Heart left ventricle (tissue), 16 donors: Measurements from ENCODE around the gene FER. TPM values are rescaled to one million over a fixed set of nuclear protein-coding genes. Genes with fewer than 3 reads are reported as not detected.

ENCODE experiments used
- ATAC-seq, 4 donors: fragments of 200-7000 bp; cut with Tn5 transposase; one replicate each; pipeline ENCODE4 v1.9.1; 2020 to 2022; ENCODE audit warnings: moderate library complexity in 4 of 4, mild to moderate bottlenecking in 3 of 4, moderate number of reproducible peaks in 1 of 4
- DNase-seq, 5 donors: peaks; one replicate each; pipeline ENCODE4 v3.0.0-alpha.2; 2020
- H3K27ac ChIP-seq, 12 donors: fragments of 200-600 bp; sonication (generic) in 4 of 12; one replicate each; pipeline versions ENCODE4 v1.5.0 to v1.8.0; 2016 to 2022; ENCODE audit warnings: mild to moderate bottlenecking in 2 of 12
- H3K27me3 ChIP-seq, 9 donors: fragments of 200-600 bp; sonication (generic) in 2 of 9; one replicate each; pipeline versions ENCODE4 v1.5.1 to v1.8.0; 2016 to 2022; ENCODE audit warnings: mild to moderate bottlenecking in 3 of 9
- H3K36me3 ChIP-seq, 9 donors: fragments of 200-600 bp; sonication (generic) in 2 of 9; one replicate each; pipeline versions ENCODE4 v1.5.0 to v1.8.0; 2018 to 2022; ENCODE audit warnings: mild to moderate bottlenecking in 2 of 9
- H3K4me1 ChIP-seq, 12 donors: fragments of 200-600 bp; sonication (generic) in 4 of 12; one replicate each; pipeline versions ENCODE4 v1.5.0 to v1.8.0; 2016 to 2022; ENCODE audit warnings: mild to moderate bottlenecking in 3 of 12
- H3K4me3 ChIP-seq, 12 donors: fragments of 200-600 bp; sonication (generic) in 4 of 12; one replicate each; pipeline versions ENCODE4 v1.5.0 to v1.8.0; 2017 to 2022; ENCODE audit warnings: mild to moderate bottlenecking in 9 of 12, moderate library complexity in 4 of 12
- H3K9me3 ChIP-seq, 12 donors: fragments of 200-600 bp; sonication (generic) in 4 of 12; one replicate each; pipeline versions ENCODE4 v1.5.0 to v1.8.0; 2016 to 2022; ENCODE audit warnings: mild to moderate bottlenecking in 1 of 12
- CTCF ChIP-seq, 12 donors: fragments of 200-600 bp; sonication (generic) in 4 of 12; IDR thresholded peaks; one replicate each; pipeline versions ENCODE4 v1.5.0 to v1.8.0; 2018 to 2022; ENCODE audit warnings: antibody characterized with exemption in 12 of 12, mild to moderate bottlenecking in 5 of 12
- POLR2A ChIP-seq, 2 donors: fragments of 450-650 bp; IDR thresholded peaks; one replicate each; pipeline ENCODE4 v1.6.1; 2017; ENCODE audit warnings: antibody characterized with exemption in 2 of 2, mild to moderate bottlenecking in 2 of 2, moderate library complexity in 2 of 2
- WGBS, 4 donors: extraction: QIAGEN DNeasy Blood & Tissue Kit in 2 of 4; methylation state at CpG; one replicate each; pipeline versions ENCODE4 v1.1.5 to v1.1.7; 2013 to 2018; 5-methylcytosine and 5-hydroxymethylcytosine counted together
- intact Hi-C, 10 donors: fragments of 100-400 bp; cut with DNase I; formaldehyde crosslinking; loops; one replicate each; pipeline versions ENCODE4 v1.11.1 to v1.14.2; 2022
- polyA plus RNA-seq, 2 donors: library from polyadenylated mRNA; stranded (reverse); fragments of 200-250 nt; gene quantifications; one replicate each; pipeline ENCODE4 v1.2.3, GENCODE V29; 2013
- total RNA-seq, 9 donors: library from RNA; depleted of rRNA in 2 of 9; stranded (reverse); fragments of >200 nt in 2 of 9; fragmentation: NEBNext Ultra II Directional in 3 of 9; extraction: Animal tissue kit (Norgen Biotek cat#: 25700) in 3 of 9; gene quantifications; one replicate each; pipeline versions ENCODE4 v1.1.0 to v1.2.4, GENCODE V29; 2016 to 2023
- donor health status: ischemic (EF 13 %, LVEDD 7.1; RV severe dilation, severe dysfunction).
- donor health status: healthy with polysubstance abuse.
- donor health status: DM: no; HTN: yes; CAD: no.
- donor health status: DM: no; HTN: no; CAD: no.
- donor health status: ischemic (EF 25% LVEDD 6.9; RV normal size, moderate dysfunction).
- donor health status: ischemic (EF 25% LVEDD 5.7; RV mildly dilated, moderate dysfunction).
- donor health status: healthy.
- donor health status: DM: yes; HTN: yes; CAD: no.
- donor health status: ischemic (EF 35%, LVEDD 5.7; RV mildly dilated, moderate dysfunction).
- donor health status: nonischemic (EF 11% LVEDD 7.7; RV severe dilation, severe dysfunction).
- donor health status: DM: yes; HTN: yes; CAD: no.
- donor health status: PGD.
- donor health status: ischemic (EF 29% LVEDD 5.4; RV normal size, mild dysfunction).
- donor health status: nonischemic (EF 23%, LVEDD 6.1; RV moderate dilation, normal function).

The FER gene
- total and polyA plus RNA-seq, 11 donors: 1.4 to 25.7 (median 13.1) TPM

GRCh38 chr5:109076741-109077140 is 329.0 kb downstream of the FER start:
- no peaks in the 10 kb centered on the region for H3K4me1 ChIP-seq
- no peaks in the 10 kb centered on the region for H3K36me3 ChIP-seq
- no peak overlapping the region for H3K4me3 ChIP-seq
- no peak for TF ChIP-seq CTCF (IDR thresholded peaks at IDR 0.05)
- TF ChIP-seq POLR2A (IDR thresholded peaks at IDR 0.05): no peak
- intact Hi-C loops: no loop called here
- H3K9me3 ChIP-seq: no peaks in the 10 kb centered on the region
- ATAC-seq (no peak), DNase-seq (no peak)
- no peak overlapping the region for H3K27ac ChIP-seq
- WGBS, 4 donors: 86 to 94% (median 86%) methylated on average over 2 of the region's 2 CpGs
- H3K27me3 ChIP-seq: no peaks in the 10 kb centered on the region

- Histone ChIP-seq H3K4me3 (no peak overlapping the region), H3K27me3 (no peaks in the 10 kb centered on the region), H3K4me1 (no peaks in the 10 kb centered on the region), H3K27ac (no peak overlapping the region), H3K9me3 (no peaks in the 10 kb centered on the region), H3K36me3 (no peaks in the 10 kb centered on the region)
- intact Hi-C loops: no loop called here
- TF ChIP-seq POLR2A (IDR thresholded peaks at IDR 0.05) (no peak), CTCF (IDR thresholded peaks at IDR 0.05) (no peak)
- no peak for DNase-seq
- no peak for ATAC-seq
These were observed 330.8 kb downstream of the FER start for GRCh38 chr5:109078448-109078847.

- Histone ChIP-seq H3K9me3 (no peaks in the 10 kb centered on the region), H3K36me3 (no peaks in the 10 kb centered on the region), H3K4me1 (no peaks in the 10 kb centered on the region), H3K4me3 (no peak overlapping the region), H3K27me3 (no peaks in the 10 kb centered on the region), H3K27ac (no peak overlapping the region)
- intact Hi-C loops: no loop called here
- ATAC-seq (no peak), DNase-seq (no peak)
- 95 to 100% (median 97%) methylated on average over 3 of the region's 3 CpGs for WGBS, 4 donors
- TF ChIP-seq CTCF (IDR thresholded peaks at IDR 0.05): no peak
- TF ChIP-seq POLR2A (IDR thresholded peaks at IDR 0.05): no peak
These were observed 332.8 kb downstream of the FER start for GRCh38 chr5:109080481-109080880.

- no peak overlapping the region for H3K4me3 ChIP-seq
- TF ChIP-seq CTCF (IDR thresholded peaks at IDR 0.05) (no peak), POLR2A (IDR thresholded peaks at IDR 0.05) (no peak)
- H3K36me3 ChIP-seq: no peaks in the 10 kb centered on the region
- DNase-seq: no peak
- no peak overlapping the region for H3K27ac ChIP-seq
- no peaks in the 10 kb centered on the region for H3K4me1 ChIP-seq
- intact Hi-C loops: no loop called here
- 85 to 89% (median 86%) methylated on average over 3 of the region's 3 CpGs for WGBS, 4 donors
- H3K27me3 ChIP-seq: no peaks in the 10 kb centered on the region
- no peaks in the 10 kb centered on the region for H3K9me3 ChIP-seq
- no peak for ATAC-seq
These were observed 333.2 kb downstream of the FER start for GRCh38 chr5:109080896-109081295.
